ENCODE results near the gene FAM234A.
"Not testable (repeated sequence)": the region's sequence is repeated elsewhere in the genome, so short reads cannot be mapped to it uniquely, and the experiment has no call there.

FAM234A gene

GRCh38 chr16:265002-265529 is 30.4 kb downstream of the FAM234A start:
- no peaks in the 10 kb centered on the region for H3K27me3 ChIP-seq (ENCODE audit: control insufficient read depth, insufficient read depth, low read length)
- no peaks in the 10 kb centered on the region for H3K9me3 ChIP-seq (ENCODE audit: control insufficient read depth, low read length)
- no peaks in the 10 kb centered on the region for H3K36me3 ChIP-seq (ENCODE audit: control insufficient read depth, insufficient read depth, low read length)
- no peak overlapping the region for H3K27ac ChIP-seq
- H3K4me1 ChIP-seq = no peaks in the 10 kb centered on the region
- H2AFZ ChIP-seq = no peak overlapping the region
- no peak overlapping the region for H3K9ac ChIP-seq
- TF ChIP-seq, protein P1, sequence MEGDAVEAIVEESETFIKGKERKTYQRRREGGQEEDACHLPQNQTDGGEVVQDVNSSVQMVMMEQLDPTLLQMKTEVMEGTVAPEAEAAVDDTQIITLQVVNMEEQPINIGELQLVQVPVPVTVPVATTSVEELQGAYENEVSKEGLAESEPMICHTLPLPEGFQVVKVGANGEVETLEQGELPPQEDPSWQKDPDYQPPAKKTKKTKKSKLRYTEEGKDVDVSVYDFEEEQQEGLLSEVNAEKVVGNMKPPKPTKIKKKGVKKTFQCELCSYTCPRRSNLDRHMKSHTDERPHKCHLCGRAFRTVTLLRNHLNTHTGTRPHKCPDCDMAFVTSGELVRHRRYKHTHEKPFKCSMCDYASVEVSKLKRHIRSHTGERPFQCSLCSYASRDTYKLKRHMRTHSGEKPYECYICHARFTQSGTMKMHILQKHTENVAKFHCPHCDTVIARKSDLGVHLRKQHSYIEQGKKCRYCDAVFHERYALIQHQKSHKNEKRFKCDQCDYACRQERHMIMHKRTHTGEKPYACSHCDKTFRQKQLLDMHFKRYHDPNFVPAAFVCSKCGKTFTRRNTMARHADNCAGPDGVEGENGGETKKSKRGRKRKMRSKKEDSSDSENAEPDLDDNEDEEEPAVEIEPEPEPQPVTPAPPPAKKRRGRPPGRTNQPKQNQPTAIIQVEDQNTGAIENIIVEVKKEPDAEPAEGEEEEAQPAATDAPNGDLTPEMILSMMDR (IDR thresholded peaks at IDR 0.05) = no peak
- H3K4me3 ChIP-seq (ENCODE audit: low read depth, low read length) = no peak overlapping the region
- H3K4me2 ChIP-seq (ENCODE audit: low read length) = no peak overlapping the region
- no peaks in the 10 kb centered on the region for H3K79me2 ChIP-seq

- no peaks in the 10 kb centered on the region for H3K36me3 ChIP-seq (ENCODE audit: control insufficient read depth, insufficient read depth, low read length)
- no peak overlapping the region for H3K9ac ChIP-seq
- TF ChIP-seq, protein P1 (IDR thresholded peaks at IDR 0.05) = no peak
- H3K27ac ChIP-seq = no peak overlapping the region
- H2AFZ ChIP-seq = no peak overlapping the region
- no peak overlapping the region for H3K4me2 ChIP-seq (ENCODE audit: low read length)
- H3K4me3 ChIP-seq (ENCODE audit: low read depth, low read length) = no peak overlapping the region
- no peaks in the 10 kb centered on the region for H3K4me1 ChIP-seq
- no peaks in the 10 kb centered on the region for H3K9me3 ChIP-seq (ENCODE audit: control insufficient read depth, low read length)
- H3K79me2 ChIP-seq = no peaks in the 10 kb centered on the region
- H3K27me3 ChIP-seq (ENCODE audit: control insufficient read depth, insufficient read depth, low read length) = no peaks in the 10 kb centered on the region
Observed at GRCh38 chr16:265711-266110, 31.1 kb downstream of the FAM234A start.

DNA sequence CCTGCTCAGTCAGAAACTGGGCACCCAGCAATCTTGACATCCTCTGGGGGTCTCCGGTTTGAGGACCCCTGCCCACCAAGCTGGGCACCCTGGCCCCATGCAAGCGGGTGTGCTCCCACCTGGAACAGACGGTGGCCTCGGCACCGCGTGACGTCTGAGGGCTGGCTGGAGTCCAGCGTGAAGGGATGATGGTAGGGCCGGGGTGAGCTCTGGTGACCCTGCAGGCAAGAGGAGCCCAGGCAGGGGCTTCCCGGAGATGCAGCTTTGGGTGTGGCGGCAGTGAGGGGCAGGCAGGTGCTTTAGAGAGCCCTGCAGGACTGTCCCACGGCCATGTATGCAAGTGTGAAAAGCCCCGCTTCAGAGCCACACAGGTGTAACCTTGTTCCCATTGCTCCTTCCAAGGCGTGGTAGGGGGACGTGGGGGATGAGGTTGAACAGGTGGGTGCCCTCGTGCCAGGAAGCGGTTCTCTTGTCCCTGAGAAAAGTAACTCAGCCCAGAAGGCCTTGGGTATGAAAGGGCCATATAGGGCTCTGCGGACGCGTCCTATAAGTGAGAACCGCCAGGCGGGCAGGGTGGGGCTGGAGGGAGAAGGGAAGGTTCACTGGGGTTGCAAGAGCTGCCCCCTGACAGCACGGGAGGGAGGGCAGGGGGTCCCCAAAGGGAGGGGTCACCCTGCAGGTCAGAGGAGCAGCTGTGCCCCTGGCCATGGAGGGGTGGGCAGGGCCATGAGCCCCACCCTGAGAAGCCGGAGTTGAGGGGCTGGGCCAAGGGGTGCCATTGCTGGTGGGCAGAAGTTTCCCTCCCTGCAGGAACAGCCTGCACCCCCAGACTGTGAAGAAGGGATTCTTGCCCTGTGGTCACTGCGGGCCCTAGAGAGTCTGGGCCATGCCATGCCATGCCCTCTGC is 31.9 kb downstream of the FAM234A start:
- H3K4me3 ChIP-seq (ENCODE audit: low read depth, low read length) = no peak overlapping the region
- no peak overlapping the region for H3K9ac ChIP-seq

DNA sequence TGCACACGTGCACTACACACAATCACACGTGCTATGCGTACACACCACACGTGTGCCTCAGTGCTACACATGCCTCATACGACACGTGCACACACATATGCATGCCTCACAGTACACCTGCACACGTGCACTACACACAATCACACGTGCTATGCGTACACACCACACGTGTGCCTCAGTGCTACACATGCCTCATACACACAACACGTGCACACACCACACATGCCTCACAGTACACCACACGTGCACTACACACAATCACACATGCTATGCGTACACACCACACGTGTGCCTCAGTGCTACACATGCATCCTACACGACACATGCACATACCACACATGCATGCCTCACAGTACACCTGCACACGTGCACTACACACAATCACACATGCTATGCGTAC is 32.9 kb downstream of the FAM234A start:
- not testable (repeated sequence) for H3K9ac ChIP-seq; H3K79me2 ChIP-seq; H3K4me2 ChIP-seq (ENCODE audit: low read length); H3K9me3 ChIP-seq (ENCODE audit: control insufficient read depth, low read length); H3K4me3 ChIP-seq (ENCODE audit: low read depth, low read length); H3K4me1 ChIP-seq; H2AFZ ChIP-seq; H3K27ac ChIP-seq; H3K36me3 ChIP-seq (ENCODE audit: control insufficient read depth, insufficient read depth, low read length); H3K27me3 ChIP-seq (ENCODE audit: control insufficient read depth, insufficient read depth, low read length)

More for the DNA sequence above, 31.9 kb downstream of the FAM234A start:
- Histone ChIP-seq H3K27ac (no peak overlapping the region), H3K27me3 (ENCODE audit: control insufficient read depth, insufficient read depth, low read length) (no peaks in the 10 kb centered on the region), H3K9me3 (ENCODE audit: control insufficient read depth, low read length) (no peaks in the 10 kb centered on the region), H3K4me2 (ENCODE audit: low read length) (no peak overlapping the region), H3K36me3 (ENCODE audit: control insufficient read depth, insufficient read depth, low read length) (no peaks in the 10 kb centered on the region), H2AFZ (no peak overlapping the region), H3K79me2 (no peaks in the 10 kb centered on the region), H3K4me1 (no peaks in the 10 kb centered on the region)
- TF ChIP-seq, protein P1 (IDR thresholded peaks at IDR 0.05) = no peak

- Histone ChIP-seq H3K79me2 (no peaks in the 10 kb centered on the region), H3K4me1 (no peaks in the 10 kb centered on the region), H2AFZ (no peak overlapping the region), H3K9ac (no peak overlapping the region), H3K36me3 (ENCODE audit: control insufficient read depth, insufficient read depth, low read length) (no peaks in the 10 kb centered on the region), H3K9me3 (ENCODE audit: control insufficient read depth, low read length) (no peaks in the 10 kb centered on the region), H3K4me2 (ENCODE audit: low read length) (no peak overlapping the region), H3K4me3 (ENCODE audit: low read depth, low read length) (no peak overlapping the region), H3K27ac (no peak overlapping the region), H3K27me3 (ENCODE audit: control insufficient read depth, insufficient read depth, low read length) (no peaks in the 10 kb centered on the region)
- TF ChIP-seq, protein P1 (IDR thresholded peaks at IDR 0.05) = no peak
Observed at GRCh38 chr16:268141-269053, 33.8 kb downstream of the FAM234A start.
